ENCODE data around the gene NEUROD2.
"Not testable (repeated sequence)": the region's sequence is repeated elsewhere in the genome, so short reads cannot be mapped to it uniquely, and the experiment has no call there.

Gene NEUROD2

GRCh38 chr17:39603304-39604016, 4.3 kb downstream of the NEUROD2 start:
- no peak for DNase-seq

- DNase-seq, result no peak
Measured at GRCh38 chr17:39602533-39603303, 5.0 kb downstream of the NEUROD2 start.

GRCh38 chr17:39601758-39602532, 5.8 kb downstream of the NEUROD2 start:
- peak in 2 of 58 donors; percentile 21 to 43 for DNase-seq

GRCh38 chr17:39600997-39601597, 6.6 kb downstream of the NEUROD2 start:
- DNase-seq, result no peak

- no peak for DNase-seq
Measured at GRCh38 chr17:39600288-39600996, 7.3 kb downstream of the NEUROD2 start.

- DNase-seq, result no peak
Measured at GRCh38 chr17:39599665-39600231, 8.0 kb downstream of the NEUROD2 start.

- no peak for DNase-seq
Measured at GRCh38 chr17:39599004-39599664, 8.6 kb downstream of the NEUROD2 start.

- DNase-seq, result no peak
Measured at GRCh38 chr17:39598630-39599003, 9.1 kb downstream of the NEUROD2 start.

- DNase-seq, result no peak
Measured at GRCh38 chr17:39598047-39598481, 9.7 kb downstream of the NEUROD2 start.

GRCh38 chr17:39597372-39598046, 10.2 kb downstream of the NEUROD2 start:
- no peak for DNase-seq

- DNase-seq, result no peak
Measured at GRCh38 chr17:39596543-39597267, 11.0 kb downstream of the NEUROD2 start.

GRCh38 chr17:39595928-39596510, 11.7 kb downstream of the NEUROD2 start:
- no peak for DNase-seq

GRCh38 chr17:39595294-39595693, 12.4 kb downstream of the NEUROD2 start:
- no peak for DNase-seq

- DNase-seq, result no peak
Measured at GRCh38 chr17:39593371-39593770, 14.3 kb downstream of the NEUROD2 start.

- peak in 34 of 58 donors; percentile 16 to 83 (median 50) for DNase-seq
Measured at GRCh38 chr17:39591958-39592954, 15.5 kb downstream of the NEUROD2 start.

GRCh38 chr17:39590180-39590579, 17.5 kb downstream of the NEUROD2 start:
- DNase-seq, result not testable (repeated sequence)

GRCh38 chr17:39582658-39583057, 25.1 kb downstream of the NEUROD2 start:
- DNase-seq, result no peak

Measured in anterior cingulate cortex (tissue), 58 donors.